ENCODE measurements around the gene FOXJ3. TPM values are rescaled to one million over a fixed set of nuclear protein-coding genes. Genes with fewer than 3 reads are reported as not detected.

FOXJ3 gene
- total and polyA plus RNA-seq, 2 of the 13 experiments (the other 11 are each of a cell fraction or from before 2014, with no cell fraction given), result 16.6 to 48.5 TPM

- TF ChIP-seq MEIS1 (CRISPR knock-in tag; IDR thresholded peaks at IDR 0.05; ENCODE audit: borderline replicate concordance) (no peak), NONO (IDR thresholded peaks at IDR 0.05) (no peak), NONO (CRISPR knock-in tag; conservative IDR thresholded peaks at IDR 0.05) (no peak), MATR3 (CRISPR knock-in tag; IDR thresholded peaks at IDR 0.05) (no peak), ZBTB3 (CRISPR knock-in tag; IDR thresholded peaks at IDR 0.05; ENCODE audit: borderline replicate concordance, low read depth) (no peak)
These were observed 34.4 kb upstream of the FOXJ3 start (continued) for GRCh38 chr1:42369471-42369870.

GRCh38 chr1:42368096-42368795 is 33.2 kb upstream of the FOXJ3 start:
- intact Hi-C loops (cut with micrococcal nuclease; ENCODE audit: unreplicated experiment) (no loop called here), in situ Hi-C loops (cut with HindIII; ENCODE audit: extremely low pct_ligation_motif_present, low pct_unique_long_range_greater_than_20kb) (no loop called here)
- ChIA-PET CTCF (ENCODE audit: low intra/inter-chr PET ratio, low total read pairs) (no interaction called here), POLR2A (no interaction called here)
- Histone ChIP-seq H3K27ac (ENCODE audit: extremely low read length, insufficient read depth, low read length) (no peak overlapping the region), H3K27me3 (ENCODE audit: control insufficient read depth in 1 of 2, insufficient read depth in 2 of 2, low read length in 2 of 2) (no peaks in the 10 kb centered on the region), H3K4me2 (ENCODE audit: low read depth, low read length) (no peak overlapping the region), H2AFZ (ENCODE audit: low read length) (no peak overlapping the region), H3K79me2 (ENCODE audit: insufficient read depth, low read length) (no peaks in the 10 kb centered on the region), H3K4me1 (ENCODE audit: insufficient read depth, low read length) (0 out of 2 replicates have a peak, but pooled peaks cover 6% of the 10 kb centered on the region), H3K9me3 (ENCODE audit: low read length) (no peaks in the 10 kb centered on the region), H3K9ac (ENCODE audit: insufficient read depth, low read depth, low read length) (no peak overlapping the region), H3K4me3 (replicated peaks in 1 of 3; ENCODE audit: insufficient read depth in 1 of 3, low read depth in 2 of 3, low read length in 3 of 3) (no peak overlapping the region), H4K20me1 (ENCODE audit: insufficient read depth, low read length) (no peaks in the 10 kb centered on the region), H3K36me3 (replicated peaks in 1 of 2; ENCODE audit: control insufficient read depth in 1 of 2, insufficient read depth in 2 of 2, low read length in 2 of 2) (no peaks in the 10 kb centered on the region)
- BruUV-seq (replicated peaks), result no TSS peak
- 34% methylated on average over 7 of the region's 7 CpGs for WGBS (ENCODE audit: low lambda C conversion rate)
- DNase-seq (ENCODE audit: low spot score) (no peak), FAIRE-seq (no peak), ATAC-seq (peak; percentile 41; the same call in 1 of the 3 replicates)
- TF ChIP-seq, protein P1, sequence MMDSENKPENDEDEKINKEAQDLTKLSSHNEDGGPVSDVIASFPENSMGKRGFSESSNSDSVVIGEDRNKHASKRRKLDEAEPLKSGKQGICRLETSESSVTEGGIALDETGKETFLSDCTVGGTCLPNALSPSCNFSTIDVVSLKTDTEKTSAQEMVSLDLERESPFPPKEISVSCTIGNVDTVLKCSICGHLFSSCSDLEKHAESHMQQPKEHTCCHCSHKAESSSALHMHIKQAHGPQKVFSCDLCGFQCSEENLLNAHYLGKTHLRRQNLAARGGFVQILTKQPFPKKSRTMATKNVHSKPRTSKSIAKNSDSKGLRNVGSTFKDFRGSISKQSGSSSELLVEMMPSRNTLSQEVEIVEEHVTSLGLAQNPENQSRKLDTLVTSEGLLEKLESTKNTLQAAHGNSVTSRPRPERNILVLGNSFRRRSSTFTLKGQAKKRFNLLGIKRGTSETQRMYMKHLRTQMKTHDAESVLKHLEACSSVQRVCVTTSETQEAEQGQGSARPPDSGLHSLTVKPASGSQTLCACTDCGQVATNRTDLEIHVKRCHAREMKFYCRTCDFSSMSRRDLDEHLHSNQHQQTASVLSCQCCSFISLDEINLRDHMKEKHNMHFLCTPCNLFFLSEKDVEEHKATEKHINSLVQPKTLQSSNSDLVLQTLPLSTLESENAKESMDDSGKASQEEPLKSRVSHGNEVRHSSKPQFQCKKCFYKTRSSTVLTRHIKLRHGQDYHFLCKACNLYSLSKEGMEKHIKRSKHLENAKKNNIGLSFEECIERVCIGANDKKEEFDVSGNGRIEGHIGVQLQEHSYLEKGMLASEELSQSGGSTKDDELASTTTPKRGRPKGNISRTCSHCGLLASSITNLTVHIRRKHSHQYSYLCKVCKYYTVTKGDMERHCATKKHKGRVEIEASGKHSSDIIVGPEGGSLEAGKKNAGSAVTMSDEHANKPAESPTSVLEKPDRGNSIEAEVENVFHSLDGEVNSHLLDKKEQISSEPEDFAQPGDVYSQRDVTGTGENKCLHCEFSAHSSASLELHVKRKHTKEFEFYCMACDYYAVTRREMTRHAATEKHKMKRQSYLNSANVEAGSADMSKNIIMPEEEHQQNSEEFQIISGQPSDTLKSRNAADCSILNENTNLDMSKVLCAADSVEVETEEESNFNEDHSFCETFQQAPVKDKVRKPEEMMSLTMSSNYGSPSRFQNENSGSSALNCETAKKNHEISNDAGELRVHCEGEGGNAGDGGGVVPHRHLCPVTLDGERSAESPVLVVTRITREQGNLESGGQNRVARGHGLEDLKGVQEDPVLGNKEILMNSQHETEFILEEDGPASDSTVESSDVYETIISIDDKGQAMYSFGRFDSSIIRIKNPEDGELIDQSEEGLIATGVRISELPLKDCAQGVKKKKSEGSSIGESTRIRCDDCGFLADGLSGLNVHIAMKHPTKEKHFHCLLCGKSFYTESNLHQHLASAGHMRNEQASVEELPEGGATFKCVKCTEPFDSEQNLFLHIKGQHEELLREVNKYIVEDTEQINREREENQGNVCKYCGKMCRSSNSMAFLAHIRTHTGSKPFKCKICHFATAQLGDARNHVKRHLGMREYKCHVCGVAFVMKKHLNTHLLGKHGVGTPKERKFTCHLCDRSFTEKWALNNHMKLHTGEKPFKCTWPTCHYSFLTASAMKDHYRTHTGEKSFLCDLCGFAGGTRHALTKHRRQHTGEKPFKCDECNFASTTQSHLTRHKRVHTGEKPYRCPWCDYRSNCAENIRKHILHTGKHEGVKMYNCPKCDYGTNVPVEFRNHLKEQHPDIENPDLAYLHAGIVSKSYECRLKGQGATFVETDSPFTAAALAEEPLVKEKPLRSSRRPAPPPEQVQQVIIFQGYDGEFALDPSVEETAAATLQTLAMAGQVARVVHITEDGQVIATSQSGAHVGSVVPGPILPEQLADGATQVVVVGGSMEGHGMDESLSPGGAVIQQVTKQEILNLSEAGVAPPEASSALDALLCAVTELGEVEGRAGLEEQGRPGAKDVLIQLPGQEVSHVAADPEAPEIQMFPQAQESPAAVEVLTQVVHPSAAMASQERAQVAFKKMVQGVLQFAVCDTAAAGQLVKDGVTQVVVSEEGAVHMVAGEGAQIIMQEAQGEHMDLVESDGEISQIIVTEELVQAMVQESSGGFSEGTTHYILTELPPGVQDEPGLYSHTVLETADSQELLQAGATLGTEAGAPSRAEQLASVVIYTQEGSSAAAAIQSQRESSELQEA (CRISPR knock-in tag; IDR thresholded peaks at IDR 0.05; ENCODE audit: not compliant biosample characterization), result no peak
- no peak for TF ChIP-seq NR2F2 (IDR thresholded peaks at IDR 0.05; ENCODE audit: borderline replicate concordance, low read depth)
- no peak for TF ChIP-seq SP1 (IDR thresholded peaks at IDR 0.05)
- TF ChIP-seq SP1 (CRISPR knock-in tag; IDR thresholded peaks at IDR 0.05), result no peak
- TF ChIP-seq FLYWCH1 (CRISPR knock-in tag; IDR thresholded peaks at IDR 0.05), result no peak
- TF ChIP-seq ISL2 (CRISPR knock-in tag; IDR thresholded peaks at IDR 0.05), result no peak
- TF ChIP-seq ZNF891 (CRISPR knock-in tag; IDR thresholded peaks at IDR 0.05), result no peak
- TF ChIP-seq MAZ (IDR thresholded peaks at IDR 0.05; ENCODE audit: borderline replicate concordance, low read depth, low read length), result no peak
- no peak for TF ChIP-seq MAZ (CRISPR knock-in tag; IDR thresholded peaks at IDR 0.05; ENCODE audit: low read depth)
